GM12878 (cell line): ENCODE data around the gene WEE2. TPM values are rescaled to one million over a fixed set of nuclear protein-coding genes. Genes with fewer than 3 reads are reported as not detected.

Source experiments
- BMI1 ChIP-seq: fragments of 450-650 bp; IDR thresholded peaks from 2 replicates; pipeline ENCODE4 v1.6.1; 2016; ENCODE audit warnings: mild to moderate bottlenecking, moderate library complexity, borderline replicate concordance
- MYB ChIP-seq: fragments of 150-350 bp; IDR thresholded peaks from 2 replicates; pipeline ENCODE4 v1.6.1; 2014; ENCODE audit warnings: mild to moderate bottlenecking, low read depth, low read length, borderline replicate concordance
- RAD21 ChIP-seq: IDR thresholded peaks from 2 replicates; pipeline ENCODE4 v1.6.1; 2011; ENCODE audit warnings: mild to moderate bottlenecking, low read depth, low read length, moderate library complexity; ENCODE audit not compliant: insufficient read depth
- RBBP5 ChIP-seq: fragments of 200-600 bp; sonication (generic); conservative IDR thresholded peaks from 2 replicates; pipeline ENCODE4 v1.6.1; 2016
- RELA ChIP-seq: fragments of 450-650 bp; IDR thresholded peaks from 2 replicates; pipeline ENCODE4 v1.8.0; 2014; ENCODE audit warnings: borderline replicate concordance; ENCODE audit not compliant: partially characterized antibody
- SMAD5 ChIP-seq: IDR thresholded peaks from 2 replicates; pipeline ENCODE4 v1.6.1; 2016; ENCODE audit warnings: antibody characterized with exemption, low read depth
- SUPT20H ChIP-seq: IDR thresholded peaks from 2 replicates; pipeline ENCODE4 v1.6.1; 2011; ENCODE audit warnings: low read depth, mild to moderate bottlenecking, low read length, moderate library complexity, borderline replicate concordance; ENCODE audit not compliant: control insufficient read depth
- YY1 ChIP-seq: IDR thresholded peaks from 2 replicates; pipeline ENCODE4 v1.6.1; 2011; ENCODE audit warnings: low read depth, mild to moderate bottlenecking, low read length
- ZZZ3 ChIP-seq: IDR thresholded peaks from 2 replicates; pipeline ENCODE4 v1.6.1; 2011; ENCODE audit warnings: low read depth; ENCODE audit not compliant: control insufficient read depth, insufficient read length
- polyA plus RNA-seq, 11 experiments: library from polyadenylated mRNA; depleted of rRNA in 4 of 11; unstranded in 6 of 11; stranded (reverse) in 5 of 11; fragments of >200 nt; fragmentation: Nextera tagmentation in 4 of 11; fragmentation: Illumina TruSeq in 1 of 11; extraction: Ambion mirVana in 4 of 11; extraction: Trizol in 1 of 11; gene quantifications; 1 replicate in 1 of 11; 2 replicates in 10 of 11; pipeline versions ENCODE4 v1.2.1 to v1.2.3, GENCODE V29; 2011 to 2016; ENCODE audit warnings: inconsistent platforms in 2 of 11, missing spikeins in 2 of 11, low read depth in 1 of 11
- total RNA-seq, 4 experiments: library from RNA; depleted of rRNA in 3 of 4; stranded (reverse); fragments of >200 nt in 3 of 4; fragmentation: Illumina TruSeq in 1 of 4; extraction: Trizol in 1 of 4; gene quantifications; 2 replicates each; pipeline versions ENCODE4 v1.2.1 to v1.2.3, GENCODE V29; 2013 to 2021
- TF ChIP-seq, protein P1 (sequence below): fragments of 450-650 bp; IDR thresholded peaks from 2 replicates; pipeline ENCODE4 v1.6.1; 2017; ENCODE audit warnings: antibody characterized with exemption, mild to moderate bottlenecking, moderate library complexity
- TF ChIP-seq, protein P2 (sequence below): fragments of 450-650 bp; IDR thresholded peaks from 2 replicates; pipeline ENCODE4 v1.6.1; 2017; ENCODE audit warnings: mild to moderate bottlenecking, moderate library complexity
- TF ChIP-seq, protein P3 (sequence below): fragments of 450-650 bp; IDR thresholded peaks from 2 replicates; pipeline ENCODE4 v1.6.1; 2017; ENCODE audit warnings: mild to moderate bottlenecking, low read depth, inconsistent platforms; ENCODE audit not compliant: poor library complexity, severe bottlenecking
- TF ChIP-seq, protein P4 (sequence below): IDR thresholded peaks from 2 replicates; pipeline ENCODE4 v1.6.1; 2011; ENCODE audit warnings: low read depth, mild to moderate bottlenecking, low read length, moderate library complexity, borderline replicate concordance; ENCODE audit errors: extremely low read depth
- TF ChIP-seq, protein P5 (sequence below): fragments of 450-650 bp; formaldehyde crosslinking; IDR thresholded peaks from 2 replicates; pipeline ENCODE4 v1.5.0; 2022; ENCODE audit warnings: mild to moderate bottlenecking, missing genetic modification characterization

The WEE2 gene
- total and polyA plus RNA-seq, 10 of the 15 experiments (the other 5 are each of a cell fraction or from before 2014, with no cell fraction given) = 0.02 to 0.03 (median 0.03) TPM; not detected in 7

DNA sequence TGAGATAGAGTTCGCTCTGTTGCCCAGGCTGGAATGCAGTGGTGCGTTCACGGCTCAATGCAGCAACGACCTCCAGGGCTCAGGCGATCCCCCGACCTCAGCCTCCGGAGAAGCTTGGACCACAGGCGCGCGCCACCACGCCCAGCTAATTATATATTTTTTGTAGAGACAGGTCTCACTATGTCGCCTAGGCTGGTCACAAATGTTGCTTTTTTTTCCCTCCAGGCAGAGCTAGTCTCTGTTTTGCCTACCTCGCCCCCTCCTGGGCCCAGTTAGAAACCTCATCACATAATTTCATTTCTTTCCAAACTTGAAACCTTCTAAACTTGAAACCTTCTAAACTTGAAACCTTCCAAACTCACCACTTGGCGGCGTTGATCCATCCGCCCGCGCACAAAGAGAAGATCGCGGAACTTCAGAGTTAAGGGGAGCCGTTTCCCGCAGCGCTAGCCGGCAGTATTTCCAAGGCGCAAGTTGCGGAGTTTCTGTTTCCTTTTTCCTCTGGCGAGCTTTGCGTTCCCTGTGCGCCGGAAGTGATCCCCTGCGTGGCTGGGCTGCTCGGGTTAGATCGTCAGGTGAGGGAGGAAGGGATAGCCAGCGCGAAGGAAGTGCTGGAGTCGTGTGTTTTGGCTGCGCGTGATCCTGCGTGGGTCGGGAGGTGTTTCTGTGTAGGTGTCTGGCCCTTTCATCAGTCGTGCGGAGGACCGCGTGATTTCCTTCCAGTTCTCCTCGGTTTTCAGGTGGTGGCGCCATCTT lies 29.9 kb downstream of the WEE2 start, which contains the start of gene SSBP1 (continued):
- peak; percentile 89 for TF ChIP-seq YY1
- no peak for TF ChIP-seq RBBP5
- TF ChIP-seq, protein P1, sequence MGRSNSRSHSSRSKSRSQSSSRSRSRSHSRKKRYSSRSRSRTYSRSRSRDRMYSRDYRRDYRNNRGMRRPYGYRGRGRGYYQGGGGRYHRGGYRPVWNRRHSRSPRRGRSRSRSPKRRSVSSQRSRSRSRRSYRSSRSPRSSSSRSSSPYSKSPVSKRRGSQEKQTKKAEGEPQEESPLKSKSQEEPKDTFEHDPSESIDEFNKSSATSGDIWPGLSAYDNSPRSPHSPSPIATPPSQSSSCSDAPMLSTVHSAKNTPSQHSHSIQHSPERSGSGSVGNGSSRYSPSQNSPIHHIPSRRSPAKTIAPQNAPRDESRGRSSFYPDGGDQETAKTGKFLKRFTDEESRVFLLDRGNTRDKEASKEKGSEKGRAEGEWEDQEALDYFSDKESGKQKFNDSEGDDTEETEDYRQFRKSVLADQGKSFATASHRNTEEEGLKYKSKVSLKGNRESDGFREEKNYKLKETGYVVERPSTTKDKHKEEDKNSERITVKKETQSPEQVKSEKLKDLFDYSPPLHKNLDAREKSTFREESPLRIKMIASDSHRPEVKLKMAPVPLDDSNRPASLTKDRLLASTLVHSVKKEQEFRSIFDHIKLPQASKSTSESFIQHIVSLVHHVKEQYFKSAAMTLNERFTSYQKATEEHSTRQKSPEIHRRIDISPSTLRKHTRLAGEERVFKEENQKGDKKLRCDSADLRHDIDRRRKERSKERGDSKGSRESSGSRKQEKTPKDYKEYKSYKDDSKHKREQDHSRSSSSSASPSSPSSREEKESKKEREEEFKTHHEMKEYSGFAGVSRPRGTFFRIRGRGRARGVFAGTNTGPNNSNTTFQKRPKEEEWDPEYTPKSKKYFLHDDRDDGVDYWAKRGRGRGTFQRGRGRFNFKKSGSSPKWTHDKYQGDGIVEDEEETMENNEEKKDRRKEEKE = no peak
- TF ChIP-seq BMI1 = 0 out of 2 replicates have a peak, but pooled peaks have one; percentile 33
- TF ChIP-seq, protein P2, sequence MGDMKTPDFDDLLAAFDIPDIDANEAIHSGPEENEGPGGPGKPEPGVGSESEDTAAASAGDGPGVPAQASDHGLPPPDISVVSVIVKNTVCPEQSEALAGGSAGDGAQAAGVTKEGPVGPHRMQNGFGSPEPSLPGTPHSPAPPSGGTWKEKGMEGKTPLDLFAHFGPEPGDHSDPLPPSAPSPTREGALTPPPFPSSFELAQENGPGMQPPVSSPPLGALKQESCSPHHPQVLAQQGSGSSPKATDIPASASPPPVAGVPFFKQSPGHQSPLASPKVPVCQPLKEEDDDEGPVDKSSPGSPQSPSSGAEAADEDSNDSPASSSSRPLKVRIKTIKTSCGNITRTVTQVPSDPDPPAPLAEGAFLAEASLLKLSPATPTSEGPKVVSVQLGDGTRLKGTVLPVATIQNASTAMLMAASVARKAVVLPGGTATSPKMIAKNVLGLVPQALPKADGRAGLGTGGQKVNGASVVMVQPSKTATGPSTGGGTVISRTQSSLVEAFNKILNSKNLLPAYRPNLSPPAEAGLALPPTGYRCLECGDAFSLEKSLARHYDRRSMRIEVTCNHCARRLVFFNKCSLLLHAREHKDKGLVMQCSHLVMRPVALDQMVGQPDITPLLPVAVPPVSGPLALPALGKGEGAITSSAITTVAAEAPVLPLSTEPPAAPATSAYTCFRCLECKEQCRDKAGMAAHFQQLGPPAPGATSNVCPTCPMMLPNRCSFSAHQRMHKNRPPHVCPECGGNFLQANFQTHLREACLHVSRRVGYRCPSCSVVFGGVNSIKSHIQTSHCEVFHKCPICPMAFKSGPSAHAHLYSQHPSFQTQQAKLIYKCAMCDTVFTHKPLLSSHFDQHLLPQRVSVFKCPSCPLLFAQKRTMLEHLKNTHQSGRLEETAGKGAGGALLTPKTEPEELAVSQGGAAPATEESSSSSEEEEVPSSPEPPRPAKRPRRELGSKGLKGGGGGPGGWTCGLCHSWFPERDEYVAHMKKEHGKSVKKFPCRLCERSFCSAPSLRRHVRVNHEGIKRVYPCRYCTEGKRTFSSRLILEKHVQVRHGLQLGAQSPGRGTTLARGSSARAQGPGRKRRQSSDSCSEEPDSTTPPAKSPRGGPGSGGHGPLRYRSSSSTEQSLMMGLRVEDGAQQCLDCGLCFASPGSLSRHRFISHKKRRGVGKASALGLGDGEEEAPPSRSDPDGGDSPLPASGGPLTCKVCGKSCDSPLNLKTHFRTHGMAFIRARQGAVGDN = peak; percentile 64
- TF ChIP-seq RAD21 = peak; percentile 49
- peak; percentile 93 for TF ChIP-seq SMAD5
- peak; percentile 77 for TF ChIP-seq ZZZ3
- peak; percentile 69; the same call in 1 of the 2 replicates for TF ChIP-seq MYB
- no peak for TF ChIP-seq SUPT20H
- TF ChIP-seq, protein P3, sequence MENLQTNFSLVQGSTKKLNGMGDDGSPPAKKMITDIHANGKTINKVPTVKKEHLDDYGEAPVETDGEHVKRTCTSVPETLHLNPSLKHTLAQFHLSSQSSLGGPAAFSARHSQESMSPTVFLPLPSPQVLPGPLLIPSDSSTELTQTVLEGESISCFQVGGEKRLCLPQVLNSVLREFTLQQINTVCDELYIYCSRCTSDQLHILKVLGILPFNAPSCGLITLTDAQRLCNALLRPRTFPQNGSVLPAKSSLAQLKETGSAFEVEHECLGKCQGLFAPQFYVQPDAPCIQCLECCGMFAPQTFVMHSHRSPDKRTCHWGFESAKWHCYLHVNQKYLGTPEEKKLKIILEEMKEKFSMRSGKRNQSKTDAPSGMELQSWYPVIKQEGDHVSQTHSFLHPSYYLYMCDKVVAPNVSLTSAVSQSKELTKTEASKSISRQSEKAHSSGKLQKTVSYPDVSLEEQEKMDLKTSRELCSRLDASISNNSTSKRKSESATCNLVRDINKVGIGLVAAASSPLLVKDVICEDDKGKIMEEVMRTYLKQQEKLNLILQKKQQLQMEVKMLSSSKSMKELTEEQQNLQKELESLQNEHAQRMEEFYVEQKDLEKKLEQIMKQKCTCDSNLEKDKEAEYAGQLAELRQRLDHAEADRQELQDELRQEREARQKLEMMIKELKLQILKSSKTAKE = peak; percentile 90
- TF ChIP-seq, protein P4, sequence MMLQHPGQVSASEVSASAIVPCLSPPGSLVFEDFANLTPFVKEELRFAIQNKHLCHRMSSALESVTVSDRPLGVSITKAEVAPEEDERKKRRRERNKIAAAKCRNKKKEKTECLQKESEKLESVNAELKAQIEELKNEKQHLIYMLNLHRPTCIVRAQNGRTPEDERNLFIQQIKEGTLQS = no peak
- peak; percentile 86 for TF ChIP-seq RELA
- TF ChIP-seq, protein P5, sequence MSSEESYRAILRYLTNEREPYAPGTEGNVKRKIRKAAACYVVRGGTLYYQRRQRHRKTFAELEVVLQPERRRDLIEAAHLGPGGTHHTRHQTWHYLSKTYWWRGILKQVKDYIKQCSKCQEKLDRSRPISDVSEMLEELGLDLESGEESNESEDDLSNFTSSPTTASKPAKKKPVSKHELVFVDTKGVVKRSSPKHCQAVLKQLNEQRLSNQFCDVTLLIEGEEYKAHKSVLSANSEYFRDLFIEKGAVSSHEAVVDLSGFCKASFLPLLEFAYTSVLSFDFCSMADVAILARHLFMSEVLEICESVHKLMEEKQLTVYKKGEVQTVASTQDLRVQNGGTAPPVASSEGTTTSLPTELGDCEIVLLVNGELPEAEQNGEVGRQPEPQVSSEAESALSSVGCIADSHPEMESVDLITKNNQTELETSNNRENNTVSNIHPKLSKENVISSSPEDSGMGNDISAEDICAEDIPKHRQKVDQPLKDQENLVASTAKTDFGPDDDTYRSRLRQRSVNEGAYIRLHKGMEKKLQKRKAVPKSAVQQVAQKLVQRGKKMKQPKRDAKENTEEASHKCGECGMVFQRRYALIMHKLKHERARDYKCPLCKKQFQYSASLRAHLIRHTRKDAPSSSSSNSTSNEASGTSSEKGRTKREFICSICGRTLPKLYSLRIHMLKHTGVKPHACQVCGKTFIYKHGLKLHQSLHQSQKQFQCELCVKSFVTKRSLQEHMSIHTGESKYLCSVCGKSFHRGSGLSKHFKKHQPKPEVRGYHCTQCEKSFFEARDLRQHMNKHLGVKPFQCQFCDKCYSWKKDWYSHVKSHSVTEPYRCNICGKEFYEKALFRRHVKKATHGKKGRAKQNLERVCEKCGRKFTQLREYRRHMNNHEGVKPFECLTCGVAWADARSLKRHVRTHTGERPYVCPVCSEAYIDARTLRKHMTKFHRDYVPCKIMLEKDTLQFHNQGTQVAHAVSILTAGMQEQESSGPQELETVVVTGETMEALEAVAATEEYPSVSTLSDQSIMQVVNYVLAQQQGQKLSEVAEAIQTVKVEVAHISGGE (CRISPR knock-in tag) = peak; percentile 95
